ENCODE data around the gene GFAP. TPM values are rescaled to one million over a fixed set of nuclear protein-coding genes. Genes with fewer than 3 reads are reported as not detected.

Gene GFAP
- total RNA-seq, 3 donors from 2014 or later (not counting 1 experiment from before 2014, with no cell fraction given) = not detected

DNA sequence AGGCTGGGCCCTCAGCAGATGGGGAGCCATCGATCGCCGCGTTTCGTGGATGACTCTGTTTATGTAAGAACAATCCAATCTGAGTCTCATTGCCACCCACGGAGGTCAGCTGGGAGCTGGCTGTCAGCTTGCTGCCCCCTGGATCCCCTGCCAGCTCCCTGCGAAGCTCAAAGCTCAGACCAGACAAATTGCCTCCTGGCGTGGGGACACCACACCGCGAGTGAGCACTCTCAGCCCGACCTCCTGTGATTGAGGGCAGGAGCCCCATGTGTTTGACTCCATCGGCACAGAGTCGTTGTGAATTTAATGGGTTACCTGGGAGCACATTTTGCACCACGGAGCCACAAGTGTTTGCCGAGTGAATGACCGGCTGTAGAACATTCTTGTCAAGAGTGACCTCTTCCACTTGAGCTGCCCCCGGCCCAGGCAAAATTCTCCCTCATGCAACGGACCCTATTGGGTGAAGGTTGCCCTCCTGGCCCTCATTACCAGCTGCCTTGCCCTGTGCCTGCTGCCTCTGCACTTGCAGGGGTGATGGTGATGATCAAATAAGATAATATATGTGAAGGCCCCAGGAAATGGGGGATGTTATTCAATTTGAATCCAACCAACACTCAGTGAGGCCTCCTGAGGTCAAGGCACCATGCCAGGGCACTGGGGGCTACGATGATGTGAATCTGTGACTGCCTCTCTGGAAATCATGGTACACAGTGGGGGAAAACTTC is 7.6 kb upstream of the GFAP start:
- Histone ChIP-seq H3K4me3 (ENCODE audit: low read length) (no peak overlapping the region), H3K9me3 (ENCODE audit: control insufficient read depth, insufficient read depth, low read length) (no peaks in the 10 kb centered on the region), H3K36me3 (ENCODE audit: control insufficient read depth, insufficient read depth, low read length) (no peaks in the 10 kb centered on the region), H3K4me1 (ENCODE audit: control insufficient read depth, insufficient read depth, low read length) (peaks cover 4% of the 10 kb centered on the region), H3K27ac (ENCODE audit: low read length) (no peak overlapping the region), H3K27me3 (ENCODE audit: control insufficient read depth, insufficient read depth, low read length) (peaks cover 5% of the 10 kb centered on the region)
- Mint-ChIP-seq H3K36me3 (no peaks in the 10 kb centered on the region), H3K9me3 (no peaks in the 10 kb centered on the region), H3K27ac (no peak overlapping the region), H3K4me3 (no peak overlapping the region), H3K27me3 (ENCODE audit: low read depth in 2 of 2) (peaks cover 0 to 9% of the 10 kb centered on the region in 2 donors), H3K4me1 (peaks cover 4 to 5% of the 10 kb centered on the region in 2 donors)
- intact Hi-C loops (cut with micrococcal nuclease) = no loop called here
- WGBS (ENCODE audit: insufficient coverage) = 84% methylated on average over 19 of the region's 19 CpGs
- ATAC-seq (no peak), DNase-seq (no peak)
- TF ChIP-seq, protein P1, sequence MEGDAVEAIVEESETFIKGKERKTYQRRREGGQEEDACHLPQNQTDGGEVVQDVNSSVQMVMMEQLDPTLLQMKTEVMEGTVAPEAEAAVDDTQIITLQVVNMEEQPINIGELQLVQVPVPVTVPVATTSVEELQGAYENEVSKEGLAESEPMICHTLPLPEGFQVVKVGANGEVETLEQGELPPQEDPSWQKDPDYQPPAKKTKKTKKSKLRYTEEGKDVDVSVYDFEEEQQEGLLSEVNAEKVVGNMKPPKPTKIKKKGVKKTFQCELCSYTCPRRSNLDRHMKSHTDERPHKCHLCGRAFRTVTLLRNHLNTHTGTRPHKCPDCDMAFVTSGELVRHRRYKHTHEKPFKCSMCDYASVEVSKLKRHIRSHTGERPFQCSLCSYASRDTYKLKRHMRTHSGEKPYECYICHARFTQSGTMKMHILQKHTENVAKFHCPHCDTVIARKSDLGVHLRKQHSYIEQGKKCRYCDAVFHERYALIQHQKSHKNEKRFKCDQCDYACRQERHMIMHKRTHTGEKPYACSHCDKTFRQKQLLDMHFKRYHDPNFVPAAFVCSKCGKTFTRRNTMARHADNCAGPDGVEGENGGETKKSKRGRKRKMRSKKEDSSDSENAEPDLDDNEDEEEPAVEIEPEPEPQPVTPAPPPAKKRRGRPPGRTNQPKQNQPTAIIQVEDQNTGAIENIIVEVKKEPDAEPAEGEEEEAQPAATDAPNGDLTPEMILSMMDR (IDR thresholded peaks at IDR 0.05) = no peak

DNA sequence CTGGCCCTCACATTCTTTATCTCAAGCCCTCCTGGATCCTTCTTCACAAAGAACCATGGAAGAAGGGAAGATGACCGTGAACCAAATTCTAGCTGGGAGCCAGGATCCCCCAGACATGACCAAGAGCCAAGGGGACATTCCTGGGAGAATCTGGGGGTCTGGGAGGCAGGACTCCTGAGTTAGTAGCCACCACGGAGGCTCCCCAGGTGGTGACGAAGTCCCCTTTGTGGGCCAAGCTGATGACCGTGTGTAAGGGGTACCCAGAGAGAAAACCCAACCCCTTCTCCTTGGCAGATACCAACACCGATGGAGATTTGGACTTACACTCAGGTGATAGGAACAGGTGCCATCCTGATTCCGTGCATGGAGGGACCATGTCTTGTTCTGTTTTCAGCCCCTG is 6.8 kb upstream of the GFAP start:
- WGBS (ENCODE audit: insufficient coverage) = 91% methylated on average over 6 of the region's 6 CpGs
- Histone ChIP-seq H3K9me3 (ENCODE audit: control insufficient read depth, insufficient read depth, low read length) (no peaks in the 10 kb centered on the region), H3K27me3 (ENCODE audit: control insufficient read depth, insufficient read depth, low read length) (peaks cover 5% of the 10 kb centered on the region), H3K36me3 (ENCODE audit: control insufficient read depth, insufficient read depth, low read length) (no peaks in the 10 kb centered on the region), H3K4me1 (ENCODE audit: control insufficient read depth, insufficient read depth, low read length) (peaks cover 4% of the 10 kb centered on the region), H3K4me3 (ENCODE audit: low read length) (no peak overlapping the region), H3K27ac (ENCODE audit: low read length) (no peak overlapping the region)
- Mint-ChIP-seq H3K4me1 (peaks cover 4 to 5% of the 10 kb centered on the region in 2 donors), H3K9me3 (no peaks in the 10 kb centered on the region), H3K36me3 (no peaks in the 10 kb centered on the region), H3K4me3 (no peak overlapping the region), H3K27me3 (ENCODE audit: low read depth in 2 of 2) (peaks cover 0 to 11% of the 10 kb centered on the region in 2 donors), H3K27ac (no peak overlapping the region)
- TF ChIP-seq, protein P1 (IDR thresholded peaks at IDR 0.05) = no peak
- ATAC-seq = no peak
- no peak for DNase-seq
- intact Hi-C loops (cut with micrococcal nuclease) = no loop called here

DNA sequence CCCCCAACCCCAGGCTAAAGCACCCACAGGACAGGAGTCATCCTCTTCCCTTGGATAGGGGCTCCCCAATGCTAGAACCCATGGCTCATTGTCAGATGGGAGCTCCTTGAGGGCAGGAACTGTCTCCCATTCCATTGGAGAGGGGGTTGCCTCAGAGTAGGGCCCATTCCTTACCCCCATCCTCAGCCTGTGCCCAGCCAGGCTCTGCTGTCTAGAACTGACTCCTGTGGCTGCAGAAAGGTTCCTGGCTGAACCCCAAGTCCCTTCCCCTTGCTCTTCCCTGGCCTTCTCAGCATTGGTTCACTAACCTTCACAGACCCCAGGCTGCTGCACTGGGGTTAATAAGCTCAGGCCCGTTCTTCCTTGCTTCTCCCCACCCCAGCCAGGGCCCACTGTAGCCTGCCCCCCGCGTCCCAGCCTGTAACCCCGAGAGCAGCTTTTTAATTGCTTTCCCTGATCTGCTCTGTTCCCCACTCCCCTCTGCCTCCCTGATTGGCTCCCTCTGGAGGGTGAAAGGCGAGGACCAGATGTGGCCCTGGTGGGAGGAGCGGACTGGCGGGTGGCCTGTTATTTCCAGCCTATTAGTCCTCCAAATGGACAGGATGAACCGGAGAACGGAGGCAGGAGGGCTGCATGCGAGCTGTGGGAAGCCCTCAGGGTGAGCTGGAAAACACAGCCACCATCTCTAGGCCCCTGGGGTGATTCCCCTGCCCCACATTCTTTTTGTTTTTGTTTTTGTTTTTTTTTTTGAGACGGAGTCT is 6.0 kb upstream of the GFAP start:
- no peaks in the 10 kb centered on the region for H3K36me3 Mint-ChIP-seq
- WGBS (ENCODE audit: insufficient coverage) = 79% methylated on average over 11 of the region's 11 CpGs
- H3K27ac Mint-ChIP-seq = no peak overlapping the region
- Histone ChIP-seq H3K4me1 (ENCODE audit: control insufficient read depth, insufficient read depth, low read length) (peaks cover 4% of the 10 kb centered on the region), H3K4me3 (ENCODE audit: low read length) (no peak overlapping the region), H3K9me3 (ENCODE audit: control insufficient read depth, insufficient read depth, low read length) (no peaks in the 10 kb centered on the region), H3K27me3 (ENCODE audit: control insufficient read depth, insufficient read depth, low read length) (peaks cover 5% of the 10 kb centered on the region), H3K36me3 (ENCODE audit: control insufficient read depth, insufficient read depth, low read length) (no peaks in the 10 kb centered on the region), H3K27ac (ENCODE audit: low read length) (no peak overlapping the region)
- no peaks in the 10 kb centered on the region for H3K9me3 Mint-ChIP-seq
- peaks cover 0 to 12% of the 10 kb centered on the region in 2 donors for H3K27me3 Mint-ChIP-seq (ENCODE audit: low read depth in 2 of 2)
- ATAC-seq (no peak), DNase-seq (no peak)
- no peak overlapping the region for H3K4me3 Mint-ChIP-seq
- TF ChIP-seq, protein P1 (IDR thresholded peaks at IDR 0.05) = no peak
- intact Hi-C loops (cut with micrococcal nuclease) = no loop called here
- peaks cover 4 to 5% of the 10 kb centered on the region in 2 donors for H3K4me1 Mint-ChIP-seq
